Neutrophil (primary cell): ENCODE measurements around the gene FAM156B.
"Not testable (repeated sequence)": the region's sequence is repeated elsewhere in the genome, so short reads cannot be mapped to it uniquely, and the experiment has no call there.

Source experiments
- H3K27ac ChIP-seq: fragments of 200-600 bp; sonication (generic); 2 replicates; pipeline ENCODE4 v1.5.1; 2016; ENCODE audit warnings: mild to moderate bottlenecking, moderate library complexity
- H3K27me3 ChIP-seq: fragments of 200-600 bp; sonication (generic); 2 replicates; pipeline ENCODE4 v1.6.0; 2016; ENCODE audit warnings: mild to moderate bottlenecking
- H3K36me3 ChIP-seq: fragments of 200-600 bp; sonication (generic); 2 replicates; pipeline ENCODE4 v1.5.1; 2017
- H3K4me1 ChIP-seq, 2 experiments: fragments of 200-600 bp in 1 of 2; sonication (generic) in 1 of 2; 1 replicate in 1 of 2; 2 replicates in 1 of 2; pipeline versions ENCODE4 v1.5.1 to v1.6.1; 2013 to 2016; ENCODE audit warnings: low read depth in 1 of 2, low read length in 1 of 2, mild to moderate bottlenecking in 1 of 2, moderate library complexity in 1 of 2; ENCODE audit not compliant: control insufficient read depth in 1 of 2, insufficient read depth in 1 of 2
- H3K4me3 ChIP-seq, 2 experiments: fragments of 200-600 bp in 1 of 2; sonication (generic) in 1 of 2; 1 replicate in 1 of 2; 2 replicates in 1 of 2; pipeline ENCODE4 v1.5.1; 2013 to 2016; ENCODE audit warnings: low read depth in 1 of 2, low read length in 1 of 2, mild to moderate bottlenecking in 1 of 2, moderate library complexity in 1 of 2
- H3K9me3 ChIP-seq: fragments of 200-600 bp; sonication (generic); 2 replicates; pipeline ENCODE4 v1.5.1; 2016
- CTCF ChIP-seq: fragments of 200-600 bp; sonication (generic); IDR thresholded peaks from 2 replicates; pipeline ENCODE4 v1.5.1; 2016; ENCODE audit warnings: antibody characterized with exemption

The FAM156B gene

GRCh38 chrX:52896855-52897709 is at the start of gene FAM156B:
TSS of gene FAM156B (plus strand) at chrX:52897330. CDS start at chrX:52907226, 9,896 bp downstream.
- H3K27ac ChIP-seq, H3K27me3 ChIP-seq, H3K36me3 ChIP-seq, H3K9me3 ChIP-seq, H3K4me3 ChIP-seq, H3K4me1 ChIP-seq: not testable (repeated sequence)

DNA sequence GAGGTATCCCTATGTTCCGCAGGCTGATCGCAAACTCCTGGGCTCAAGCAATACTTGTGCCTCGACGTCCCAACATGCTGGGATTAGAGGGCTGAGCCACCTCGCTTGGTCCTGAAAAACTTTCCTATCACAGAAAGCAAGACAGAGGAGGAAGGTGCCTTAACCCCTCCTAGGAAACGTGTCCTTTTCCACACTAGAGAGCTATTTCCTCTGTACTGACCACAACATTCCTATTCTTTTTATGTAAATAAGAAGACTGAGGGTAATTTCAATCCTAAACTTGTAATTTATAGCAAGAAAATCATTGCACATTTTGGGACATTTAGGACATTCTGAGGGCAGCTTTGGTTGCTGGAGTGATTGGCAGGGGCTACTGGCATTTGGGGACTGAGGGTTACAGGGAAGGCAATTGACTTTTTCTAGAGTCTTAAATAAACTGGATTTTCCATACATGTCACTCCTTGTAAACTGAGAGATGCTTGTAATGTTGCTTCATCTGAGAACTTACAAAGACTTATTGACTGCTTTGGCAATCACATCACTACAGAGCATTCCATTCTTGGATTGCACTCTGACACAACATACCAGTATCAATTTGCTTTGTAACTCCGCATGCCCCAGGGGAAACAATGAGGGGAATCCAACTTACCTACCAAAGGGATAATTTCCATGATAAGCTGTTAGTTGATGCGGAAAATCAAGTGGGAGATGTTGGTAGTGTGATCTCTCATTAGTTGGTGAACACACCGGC is 44.8 kb upstream of the FAM156B start:
- H3K4me3 ChIP-seq = no peak overlapping the region
- no peaks in the 10 kb centered on the region for H3K36me3 ChIP-seq
- H3K27ac ChIP-seq = no peak overlapping the region
- H3K4me1 ChIP-seq = no peaks in the 10 kb centered on the region
- TF ChIP-seq CTCF = no peak
- no peaks in the 10 kb centered on the region for H3K9me3 ChIP-seq
- no peaks in the 10 kb centered on the region for H3K27me3 ChIP-seq

GRCh38 chrX:52856991-52857525 is 40.1 kb upstream of the FAM156B start:
- not testable (repeated sequence) for H3K27ac ChIP-seq, H3K4me1 ChIP-seq, H3K27me3 ChIP-seq, H3K4me3 ChIP-seq, H3K9me3 ChIP-seq, H3K36me3 ChIP-seq

DNA sequence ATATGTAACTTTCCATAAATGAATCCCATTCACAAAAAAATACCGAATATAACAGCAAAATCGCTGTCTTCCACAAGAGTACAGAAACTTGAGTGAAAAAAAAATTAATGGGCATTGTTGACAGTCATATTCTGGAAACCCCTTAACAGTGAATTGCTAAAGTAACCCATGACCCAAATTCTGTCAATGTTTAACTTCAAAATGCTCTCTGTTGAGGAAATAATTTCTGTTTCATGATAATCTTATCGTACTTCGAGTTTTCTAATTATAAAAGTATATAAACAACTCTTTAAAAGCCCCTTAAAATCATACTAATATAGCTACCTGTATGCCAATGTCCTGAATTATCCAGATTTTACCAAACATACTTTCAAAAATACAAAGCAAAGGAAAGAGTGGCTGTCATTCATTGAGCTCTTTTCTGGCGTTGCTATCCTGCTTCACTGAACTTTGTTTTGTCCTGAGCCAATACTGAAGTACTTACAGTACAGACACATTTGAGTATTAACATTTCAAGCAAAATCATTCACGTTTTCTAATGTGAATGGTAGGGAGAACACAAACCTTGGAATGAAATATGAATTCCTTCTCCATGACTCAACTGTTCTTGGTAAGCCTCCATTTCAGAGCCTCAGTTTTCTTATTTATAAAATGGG is 31.7 kb upstream of the FAM156B start:
- Histone ChIP-seq H3K36me3 (no peaks in the 10 kb centered on the region), H3K4me1 (no peaks in the 10 kb centered on the region), H3K27ac (no peak overlapping the region), H3K27me3 (no peaks in the 10 kb centered on the region), H3K4me3 (no peak overlapping the region), H3K9me3 (no peaks in the 10 kb centered on the region)
- TF ChIP-seq CTCF = no peak

DNA sequence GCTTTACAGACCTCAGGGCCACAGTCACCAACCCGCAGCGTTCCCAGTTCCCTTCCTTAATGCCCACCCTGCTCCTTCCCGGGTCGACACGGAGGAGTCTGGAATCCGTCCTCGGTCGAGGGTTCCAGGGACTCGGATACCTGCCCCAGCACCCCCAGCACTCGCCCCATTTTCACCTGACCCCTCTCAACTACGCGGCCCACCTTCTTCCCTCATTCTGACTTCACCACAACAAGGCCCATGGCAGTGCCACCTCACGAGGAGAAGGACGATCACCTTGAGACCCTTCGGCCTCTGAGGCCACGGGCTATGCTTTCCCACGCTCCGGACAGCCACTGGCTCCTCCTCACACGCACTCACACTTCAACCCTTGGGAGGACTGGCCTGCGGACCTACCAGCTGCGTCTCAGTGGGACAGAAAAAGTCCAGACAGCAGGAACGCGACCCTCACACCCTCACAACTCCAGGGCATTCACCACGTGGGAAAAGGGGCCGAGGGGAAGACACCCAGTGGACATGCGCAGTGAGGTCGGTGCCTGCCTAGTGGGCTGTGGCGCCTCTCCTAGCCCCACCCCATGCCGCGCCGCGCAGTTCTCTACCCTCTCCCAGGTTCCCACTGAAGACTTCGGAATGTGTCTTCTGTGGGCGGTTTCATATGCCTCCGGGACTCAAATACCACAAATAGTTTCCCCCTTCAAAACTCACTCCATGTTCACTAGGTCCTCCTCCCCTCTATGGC is 29.4 kb upstream of the FAM156B start, which contains the start of gene XAGE3:
TSS of gene XAGE3 (minus strand) at position 474 of the 739 bp plus-strand sequence. CDS start 950 bp downstream, outside the sequence.
- TF ChIP-seq CTCF = no peak
- H3K4me1 ChIP-seq = no peaks in the 10 kb centered on the region
- H3K27me3 ChIP-seq = no peaks in the 10 kb centered on the region
- no peaks in the 10 kb centered on the region for H3K36me3 ChIP-seq
- H3K4me3 ChIP-seq = no peak within 1 kb of the TSS
- H3K27ac ChIP-seq = no peak within 1 kb of the TSS
- H3K9me3 ChIP-seq = no peaks in the 10 kb centered on the region

DNA sequence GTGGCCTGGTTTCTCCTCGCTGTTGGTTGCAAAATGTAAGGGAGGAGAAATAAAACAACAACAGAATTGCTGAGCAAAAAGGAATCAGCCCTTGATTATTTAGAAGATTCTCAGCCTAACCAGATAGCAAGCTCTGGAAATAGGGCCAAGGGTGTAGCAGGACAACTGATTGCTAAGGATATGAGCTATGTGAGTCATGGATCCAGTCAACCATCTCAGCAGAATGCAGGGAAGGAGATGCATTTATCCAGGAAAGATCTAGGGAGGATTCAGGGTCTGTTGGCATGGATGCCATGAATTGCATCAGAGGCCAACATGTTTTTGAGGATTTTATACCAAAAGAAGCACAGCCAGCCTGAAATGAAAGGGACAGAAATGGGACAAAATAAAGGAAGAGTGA is 27.1 kb upstream of the FAM156B start:
- no peak for TF ChIP-seq CTCF
- no peak overlapping the region for H3K27ac ChIP-seq
- H3K4me3 ChIP-seq = no peak overlapping the region
- H3K9me3 ChIP-seq = no peaks in the 10 kb centered on the region
- H3K4me1 ChIP-seq = no peaks in the 10 kb centered on the region
- H3K27me3 ChIP-seq = no peaks in the 10 kb centered on the region
- no peaks in the 10 kb centered on the region for H3K36me3 ChIP-seq

- not testable (repeated sequence) for H3K4me3 ChIP-seq, H3K27me3 ChIP-seq, H3K4me1 ChIP-seq, H3K36me3 ChIP-seq, H3K9me3 ChIP-seq, H3K27ac ChIP-seq
Observed at GRCh38 chrX:52873825-52874224, 23.3 kb upstream of the FAM156B start.
